Embryonic facial prominence (tissue), 1 donor: ENCODE results near the gene PKD1.
"Not testable (repeated sequence)": the region's sequence is repeated elsewhere in the genome, so short reads cannot be mapped to it uniquely, and the experiment has no call there.

Experiments used
- DNase-seq: peaks from one replicate; pipeline ENCODE4 v3.0.0-alpha.2; 2016; ENCODE audit errors: extremely low spot score

Gene PKD1

DNA sequence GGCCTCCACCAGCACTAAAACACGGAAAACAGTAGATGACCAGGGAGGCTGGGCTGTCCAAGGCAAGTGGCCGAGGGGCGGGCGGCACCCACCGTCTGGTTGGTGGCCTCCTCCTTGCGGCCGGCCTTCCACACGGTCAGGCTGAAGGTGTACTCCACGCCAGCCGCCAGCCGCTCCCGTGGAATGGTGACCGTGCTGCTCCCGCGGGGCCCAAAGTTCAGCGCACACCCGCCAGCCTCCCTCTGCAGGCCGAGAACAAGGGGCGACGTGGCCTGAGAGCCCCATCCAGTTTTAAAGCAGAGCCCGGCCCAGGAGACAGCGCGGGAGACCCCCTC is 27.9 kb downstream of the PKD1 start:
- DNase-seq: not testable (repeated sequence)

DNA sequence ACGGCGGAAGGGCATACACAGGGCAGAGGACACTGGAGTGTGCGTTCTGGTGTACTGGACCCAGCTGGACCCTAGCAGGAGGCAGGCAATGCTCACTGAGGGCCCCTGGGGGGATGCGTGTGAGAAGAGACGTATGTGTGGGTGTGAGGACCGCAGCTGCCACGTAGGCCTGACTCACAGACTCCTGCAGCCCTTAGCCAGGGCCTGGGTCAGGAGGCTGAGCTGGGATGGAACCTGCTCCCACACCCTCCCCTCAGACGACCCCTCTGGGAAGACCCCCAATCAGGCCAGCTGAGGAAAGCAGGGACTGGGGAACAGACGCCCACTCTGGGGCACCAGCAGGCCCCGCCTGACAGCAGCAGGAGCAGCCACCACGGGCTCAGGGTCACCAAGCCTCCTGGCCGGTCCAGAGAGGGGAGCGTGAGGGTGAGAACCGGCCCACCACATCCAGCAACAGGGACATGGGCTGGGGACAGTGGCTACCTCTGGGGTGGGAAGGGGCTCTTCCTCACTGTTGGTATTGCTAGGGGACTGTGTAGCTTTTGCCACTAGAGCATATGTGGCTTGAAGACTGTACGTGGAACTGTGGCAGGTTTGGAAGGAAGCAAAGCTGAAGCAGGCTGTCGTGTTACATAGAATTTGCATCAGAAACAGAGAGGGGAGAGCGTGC is 28.4 kb downstream of the PKD1 start:
- not testable (repeated sequence) for DNase-seq

DNA sequence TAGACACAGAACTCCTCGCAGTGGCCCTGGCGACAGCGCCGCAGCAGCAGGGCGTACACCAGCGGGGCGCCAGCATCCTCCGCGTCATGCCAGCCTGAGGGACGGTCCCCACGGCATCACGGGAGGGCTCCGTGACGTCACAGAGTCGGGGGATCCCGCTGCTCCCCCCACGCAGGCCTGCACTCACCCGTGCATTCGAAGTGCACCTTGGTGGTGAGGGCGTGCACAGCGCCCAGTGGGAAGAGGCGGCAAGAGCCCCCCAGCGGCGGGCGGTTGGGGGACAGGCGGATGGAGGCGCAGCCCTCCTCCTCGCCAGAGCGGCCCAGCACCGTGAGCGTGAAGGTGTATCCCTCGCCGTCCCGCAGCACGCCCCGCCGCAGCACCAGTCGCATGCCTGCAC is 29.5 kb downstream of the PKD1 start:
- DNase-seq: not testable (repeated sequence)

DNA sequence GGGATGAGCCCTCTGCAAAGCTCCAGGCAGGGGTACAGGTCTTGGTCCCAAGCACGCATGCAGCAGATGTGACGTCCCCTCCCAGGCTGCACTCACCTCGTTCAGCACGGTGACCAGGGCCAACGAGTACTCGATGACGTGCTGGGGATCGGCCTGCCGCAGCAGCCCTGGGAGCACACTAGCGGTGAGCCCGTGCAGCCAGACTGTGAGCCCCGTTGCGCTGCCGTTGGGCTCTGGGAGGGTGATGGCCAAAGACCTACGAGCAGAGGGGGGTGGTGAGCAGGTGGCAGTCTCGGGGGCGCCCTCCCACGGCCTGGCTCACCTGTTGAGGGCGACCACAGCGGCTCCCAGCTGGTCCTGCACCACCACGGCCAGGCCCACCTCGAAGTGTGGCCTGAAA is 29.9 kb downstream of the PKD1 start:
- not testable (repeated sequence) for DNase-seq

- not testable (repeated sequence) for DNase-seq
Measured at GRCh38 chr16:2105291-2105690, 30.4 kb downstream of the PKD1 start.

GRCh38 chr16:2104464-2104863 is 31.2 kb downstream of the PKD1 start:
- DNase-seq: not testable (repeated sequence)

DNA sequence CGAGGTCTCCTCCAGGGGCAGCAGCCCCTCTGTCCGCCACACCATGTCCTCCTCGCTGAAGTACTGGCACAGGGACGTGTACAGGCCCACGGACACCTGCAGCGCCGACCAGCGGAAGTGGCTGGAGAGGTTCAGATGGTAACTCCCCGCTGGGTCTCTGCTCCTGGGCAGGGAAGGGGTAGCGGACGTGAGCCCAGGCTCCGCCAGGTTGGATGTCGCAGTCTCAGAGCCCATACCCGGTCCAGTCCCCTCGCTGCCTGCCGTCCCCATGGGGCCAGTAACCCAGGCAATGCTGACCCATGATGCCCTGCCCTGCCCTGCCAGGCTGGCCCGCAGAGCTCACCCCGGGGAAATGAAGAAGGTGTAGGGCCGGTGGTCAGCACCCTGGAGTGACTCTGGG is 33.2 kb downstream of the PKD1 start:
- DNase-seq: no peak

DNA sequence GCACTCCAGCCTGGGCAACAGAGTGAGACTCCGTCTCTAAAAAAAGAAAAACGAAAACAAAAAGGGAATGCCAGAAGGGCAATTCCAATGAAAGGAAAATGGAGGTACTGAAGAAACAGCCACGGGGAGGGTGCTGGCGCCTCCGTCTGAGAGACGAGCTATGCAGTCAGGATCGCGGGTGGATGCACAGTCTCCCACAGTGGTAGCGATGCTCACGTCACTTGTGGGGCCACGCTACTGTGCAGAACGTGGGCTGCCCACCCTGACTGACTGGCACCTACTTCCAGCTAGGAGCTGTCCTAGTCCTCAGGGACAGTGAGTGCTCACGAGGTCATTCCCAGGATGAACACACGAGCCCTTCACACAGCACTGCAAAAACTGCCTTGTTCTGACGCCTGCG is 34.1 kb downstream of the PKD1 start:
- DNase-seq: not testable (repeated sequence)

- DNase-seq: not testable (repeated sequence)
Measured at GRCh38 chr16:2097689-2098088, 38.0 kb downstream of the PKD1 start.

DNA sequence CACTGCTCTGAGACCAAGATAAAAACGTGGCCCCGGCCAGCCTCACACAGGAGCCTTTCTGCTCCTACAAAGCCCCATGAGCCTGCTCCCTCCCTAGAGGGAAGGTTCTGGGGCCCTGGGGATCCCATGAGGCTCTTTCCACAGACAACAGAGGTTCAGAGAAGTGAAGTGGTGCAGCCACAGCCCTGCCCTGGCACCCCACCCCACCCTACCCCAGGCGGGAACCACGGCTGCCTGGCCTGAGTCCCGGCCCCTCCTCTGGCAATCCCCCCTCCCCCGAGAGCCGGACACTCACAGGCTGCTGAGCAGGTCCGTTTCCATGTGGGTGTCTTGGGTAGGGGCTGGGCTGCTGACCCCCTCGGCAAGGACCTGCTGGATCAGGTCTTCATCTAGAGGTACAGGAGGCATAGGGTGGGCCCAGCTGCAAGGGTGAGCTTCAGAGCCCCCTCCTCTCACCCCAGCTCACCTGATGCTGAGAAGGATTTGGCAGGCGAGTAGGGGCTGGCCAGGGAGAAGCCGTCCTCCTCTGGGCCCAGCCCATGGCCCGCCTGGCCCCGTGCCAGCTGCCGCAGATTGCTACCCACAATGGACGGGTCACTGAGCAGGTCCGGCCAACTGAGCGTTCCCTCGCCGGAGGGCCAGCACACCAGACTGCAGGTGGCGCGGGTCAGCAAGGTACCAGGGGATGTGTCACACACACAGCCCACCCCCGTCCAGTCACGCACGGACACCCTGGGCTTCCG is 38.7 kb downstream of the PKD1 start:
- no peak for DNase-seq

- no peak for DNase-seq
Measured at GRCh38 chr16:2095918-2096582, 39.6 kb downstream of the PKD1 start.

- DNase-seq: no peak
Measured at GRCh38 chr16:2095315-2095853, 40.3 kb downstream of the PKD1 start.

DNA sequence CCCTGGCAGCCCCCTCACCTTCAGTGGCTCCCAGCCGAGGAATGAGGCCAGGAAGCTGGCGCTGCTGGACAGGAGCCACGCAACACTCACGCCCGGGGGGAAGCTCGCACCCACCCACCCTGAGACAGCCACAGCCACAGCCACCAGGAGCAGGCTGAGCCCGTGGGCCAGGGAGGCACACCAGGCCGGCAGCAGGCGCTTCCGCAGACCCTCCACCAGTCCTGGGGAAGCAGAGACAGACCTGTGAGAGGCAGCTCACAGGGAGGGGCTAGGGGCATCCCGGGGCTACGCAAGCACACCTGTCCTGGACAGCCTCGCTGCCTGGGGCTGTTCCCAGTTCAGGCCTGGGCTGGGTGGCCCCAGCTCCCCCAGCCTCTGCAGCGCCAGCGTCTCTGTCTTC is 41.9 kb downstream of the PKD1 start:
- no peak for DNase-seq

- DNase-seq: no peak
Measured at GRCh38 chr16:2092866-2093265, 42.8 kb downstream of the PKD1 start.

DNA sequence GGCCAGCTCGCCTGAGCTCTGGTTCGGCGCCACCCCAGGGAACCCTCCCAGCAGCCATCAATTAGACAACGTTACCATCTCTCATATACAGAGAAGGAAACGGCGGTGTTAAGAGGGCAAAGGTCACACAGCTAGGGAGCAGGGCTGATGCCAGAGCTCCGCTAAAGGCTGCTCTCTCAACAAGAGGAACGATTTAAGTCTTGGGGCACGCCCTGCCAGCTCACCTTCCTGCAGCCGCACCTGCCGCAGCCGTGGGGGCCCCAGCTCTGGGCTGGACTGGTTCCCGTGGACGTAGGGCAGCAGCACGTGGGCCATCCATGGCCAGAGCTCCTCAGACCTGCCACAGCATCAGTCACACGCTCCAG is 43.5 kb downstream of the PKD1 start:
- DNase-seq: no peak

DNA sequence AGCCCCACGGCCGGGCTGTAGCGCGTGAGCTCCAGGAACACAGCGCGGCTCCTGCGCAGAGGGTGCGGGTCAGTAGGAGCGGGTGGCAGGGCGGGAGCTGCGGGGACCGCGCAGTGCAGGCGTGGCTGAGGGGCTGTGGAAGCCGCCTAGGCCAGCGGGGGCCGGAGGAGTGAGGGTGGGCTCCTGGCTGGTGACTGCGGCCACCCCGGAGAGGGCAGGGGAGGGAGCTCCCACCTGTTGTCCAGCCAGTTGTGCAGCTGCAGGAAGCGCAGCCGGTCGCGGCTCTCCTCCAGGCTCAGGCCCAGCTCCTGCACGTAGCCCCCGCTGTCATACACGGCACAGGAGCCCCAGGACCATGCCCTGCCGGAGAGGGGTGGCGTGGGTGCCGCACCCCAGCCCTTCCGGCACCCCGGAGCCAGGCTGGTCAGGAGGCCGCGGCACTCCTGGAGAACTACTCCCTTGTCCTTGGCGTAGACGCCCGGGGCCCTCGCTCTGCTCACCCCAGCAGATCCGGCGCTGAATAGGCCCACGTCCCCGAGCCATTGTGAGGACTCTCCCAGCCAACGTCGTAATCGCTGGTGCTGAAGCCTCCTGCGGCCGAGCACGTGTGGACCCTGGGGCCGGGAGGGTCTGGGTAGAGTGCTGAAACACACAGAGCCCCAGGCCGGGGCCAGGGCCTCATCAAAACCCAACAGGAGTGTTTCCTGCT is 44.0 kb downstream of the PKD1 start:
- no peak for DNase-seq

DNA sequence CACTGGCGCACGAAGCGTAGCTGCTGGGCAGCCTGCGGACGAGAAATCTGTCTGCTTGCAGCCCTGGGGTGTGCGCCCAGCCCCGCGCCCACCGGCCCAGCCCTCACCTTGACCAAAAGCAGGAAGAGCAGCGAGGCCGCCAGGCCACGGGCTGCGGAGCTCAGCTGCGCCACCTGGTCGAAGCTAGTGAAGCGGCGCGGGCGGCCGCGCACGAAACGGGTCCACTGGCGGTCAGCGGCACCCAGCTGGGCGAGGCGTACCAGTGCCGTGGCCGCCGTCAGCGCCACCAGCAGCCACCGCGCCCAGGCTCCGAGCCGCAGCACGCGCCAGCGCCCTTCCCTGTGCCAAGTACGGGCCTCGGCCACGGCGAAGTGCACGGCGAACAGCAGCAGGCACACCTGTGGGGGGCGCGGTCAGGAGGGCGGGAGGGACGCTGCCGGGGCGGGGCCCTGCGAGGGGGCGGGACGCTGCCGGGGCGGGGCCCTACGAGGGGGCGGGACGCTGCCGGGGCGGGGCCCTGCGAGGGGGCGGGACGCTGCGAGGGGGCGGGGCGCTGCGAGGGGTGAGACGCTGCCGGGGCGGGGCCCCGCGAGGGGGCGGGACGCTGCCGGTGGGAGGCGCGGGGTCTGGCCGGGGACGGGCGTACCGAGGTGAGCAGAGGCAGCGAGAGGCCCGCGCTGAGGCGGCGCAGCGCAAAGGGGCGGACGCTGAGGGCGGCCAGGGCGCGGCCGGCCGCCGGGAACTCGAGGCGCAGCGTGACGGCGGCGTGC is 44.7 kb downstream of the PKD1 start:
- DNase-seq: peak; percentile 22

DNA sequence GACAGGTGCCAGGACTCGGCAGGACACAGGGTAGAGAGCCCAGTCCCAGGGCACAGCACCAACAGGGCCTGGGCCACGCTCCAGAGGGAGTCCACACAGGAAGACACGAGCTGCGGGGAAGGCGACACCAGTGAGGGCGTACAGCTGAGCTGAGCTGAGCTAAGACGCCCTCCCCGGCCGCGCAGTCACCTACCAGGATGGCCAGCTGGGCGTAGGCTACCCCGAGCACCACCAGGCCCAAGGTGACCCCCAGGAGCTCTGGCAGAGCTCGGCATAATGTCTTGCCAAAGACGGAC is 45.3 kb downstream of the PKD1 start:
- no peak for DNase-seq

GRCh38 chr16:2089706-2090480 is 45.8 kb downstream of the PKD1 start:
- no peak for DNase-seq

DNA sequence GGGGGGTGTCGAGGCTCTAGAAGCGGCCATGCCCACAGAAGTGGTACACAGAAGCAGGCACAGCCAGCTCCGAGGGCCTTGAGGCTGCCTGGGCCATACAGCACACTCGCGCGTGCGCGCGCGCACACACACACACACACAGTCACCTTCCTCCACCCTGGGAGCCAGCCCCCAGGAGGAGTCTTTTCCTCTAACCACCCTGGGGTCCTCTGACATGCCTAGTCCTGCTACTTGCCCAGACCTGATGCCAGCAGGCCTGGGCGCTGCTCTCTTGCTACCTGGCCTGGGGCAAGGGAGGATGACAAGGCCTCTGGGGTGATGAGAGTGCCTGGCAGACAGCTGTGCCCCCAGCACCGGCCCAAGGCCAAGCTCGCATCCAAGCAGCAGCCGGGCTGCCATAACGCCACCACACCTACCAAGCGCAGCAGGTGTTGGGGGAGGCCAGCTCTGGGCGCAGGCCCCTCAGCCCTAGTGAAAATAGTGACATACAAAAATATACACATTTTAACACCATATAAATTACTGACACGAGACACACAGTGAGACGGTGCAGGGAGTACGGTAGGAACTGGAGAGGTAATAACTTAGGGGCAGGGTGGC is 46.8 kb downstream of the PKD1 start:
- DNase-seq: no peak
